ENCODE measurements around the gene NSL1. TPM values are rescaled to one million over a fixed set of nuclear protein-coding genes. Genes with fewer than 3 reads are reported as not detected.

The NSL1 gene
- total and polyA plus RNA-seq, 9 of the 15 experiments (the other 6 are each of a cell fraction or from before 2014, with no cell fraction given) = 53.5 to 108 (median 59.1) TPM

GRCh38 chr1:212794561-212795014, 3.0 kb upstream of the NSL1 start (continued):
- TF ChIP-seq CUX1 (CRISPR knock-in tag; IDR thresholded peaks at IDR 0.05) (no peak), NCOA2 (IDR thresholded peaks at IDR 0.05; ENCODE audit: partially characterized antibody in 2 of 2) (no peak), ETV5 (CRISPR knock-in tag; IDR thresholded peaks at IDR 0.05; ENCODE audit: low read depth) (no peak), USF2 (CRISPR knock-in tag; IDR thresholded peaks at IDR 0.05) (no peak), MTA1 (IDR thresholded peaks at IDR 0.05; ENCODE audit: borderline replicate concordance) (0 out of 2 replicates have a peak, but pooled peaks have one; percentile 35), FOXK2 (conservative IDR thresholded peaks at IDR 0.05 in 1 of 2, IDR thresholded peaks at IDR 0.05 in 1 of 2; ENCODE audit: low read depth in 2 of 2) (peak; percentile 58 to 74; a peak in 3 of 4 replicates), HOXB6 (CRISPR knock-in tag; IDR thresholded peaks at IDR 0.05; ENCODE audit: borderline replicate concordance) (no peak), FOXA3 (CRISPR knock-in tag; conservative IDR thresholded peaks at IDR 0.05 in 1 of 2, IDR thresholded peaks at IDR 0.05 in 1 of 2) (peak; percentile 39 to 82; a peak in 3 of 4 replicates), HDGF (IDR thresholded peaks at IDR 0.05) (0 out of 2 replicates have a peak, but pooled peaks have one; percentile 32), ZNF512 (tag; IDR thresholded peaks at IDR 0.05) (peak; percentile 15; the same call in 1 of the 2 replicates), MTF1 (CRISPR knock-in tag; IDR thresholded peaks at IDR 0.05; ENCODE audit: borderline replicate concordance) (no peak), ZNF263 (CRISPR knock-in tag; IDR thresholded peaks at IDR 0.05; ENCODE audit: borderline replicate concordance) (no peak; the same call in 1 of the 2 replicates), SMAD4 (CRISPR knock-in tag; conservative IDR thresholded peaks at IDR 0.05) (no peak), SUPT5H (IDR thresholded peaks at IDR 0.05) (0 out of 2 replicates have a peak, but pooled peaks have one; percentile 25), BACH1 (tag; IDR thresholded peaks at IDR 0.05) (no peak; the same call in 1 of the 2 replicates), NFYB (IDR thresholded peaks at IDR 0.05; ENCODE audit: extremely low read depth, insufficient read length) (no peak), EHMT2 (IDR thresholded peaks at IDR 0.05) (0 out of 2 replicates have a peak, but pooled peaks have one; percentile 41), TGIF2 (CRISPR knock-in tag; IDR thresholded peaks at IDR 0.05) (no peak), COPS2 (conservative IDR thresholded peaks at IDR 0.05) (no peak), SOX6 (IDR thresholded peaks at IDR 0.05) (peak; percentile 79; the same call in 1 of the 2 replicates), TFAP4 (CRISPR knock-in tag; IDR thresholded peaks at IDR 0.05; ENCODE audit: borderline replicate concordance) (no peak)

All from K562 (cell line).